ENCODE results near the gene EVC2.
"Not testable (repeated sequence)": the region's sequence is repeated elsewhere in the genome, so short reads cannot be mapped to it uniquely, and the experiment has no call there.

The EVC2 gene

GRCh38 chr4:5616331-5616950 lies 91.9 kb downstream of the EVC2 start:
- no peak for DNase-seq

DNA sequence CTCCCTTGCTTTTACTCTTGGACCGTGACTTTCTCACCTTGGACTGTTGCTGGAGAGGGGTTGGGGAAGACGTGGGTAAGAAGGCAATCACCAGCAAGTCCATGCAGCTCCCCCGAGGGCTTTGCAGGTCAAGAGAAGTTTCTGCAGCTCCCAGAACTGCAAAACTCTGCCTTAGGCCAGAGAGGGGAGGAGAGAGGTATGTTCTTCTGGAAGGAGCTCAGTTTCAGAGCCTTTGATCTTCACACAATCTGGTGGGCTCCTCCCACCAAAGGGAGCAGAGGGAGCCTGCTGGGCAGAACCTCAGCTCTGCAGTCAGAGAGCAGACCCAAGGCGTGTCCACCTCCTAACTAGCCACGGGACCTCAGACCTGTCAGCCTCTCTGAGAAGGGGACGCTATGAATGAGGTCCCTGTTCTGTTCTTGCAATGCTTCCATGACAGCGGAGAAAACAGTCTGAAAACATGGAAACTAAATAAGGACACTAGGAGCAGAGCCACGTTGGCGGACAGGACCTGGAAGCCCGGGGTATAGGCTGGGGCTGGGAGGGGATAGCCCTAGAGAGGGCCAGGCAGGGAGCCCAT lies 92.8 kb downstream of the EVC2 start:
- no peak for DNase-seq

- no peak for DNase-seq
Measured at GRCh38 chr4:5611750-5612149, 96.6 kb downstream of the EVC2 start.

GRCh38 chr4:5609306-5610007 lies 98.9 kb downstream of the EVC2 start:
- no peak for DNase-seq

GRCh38 chr4:5593828-5594227 lies 114.5 kb downstream of the EVC2 start:
- not testable (repeated sequence) for DNase-seq

DNA sequence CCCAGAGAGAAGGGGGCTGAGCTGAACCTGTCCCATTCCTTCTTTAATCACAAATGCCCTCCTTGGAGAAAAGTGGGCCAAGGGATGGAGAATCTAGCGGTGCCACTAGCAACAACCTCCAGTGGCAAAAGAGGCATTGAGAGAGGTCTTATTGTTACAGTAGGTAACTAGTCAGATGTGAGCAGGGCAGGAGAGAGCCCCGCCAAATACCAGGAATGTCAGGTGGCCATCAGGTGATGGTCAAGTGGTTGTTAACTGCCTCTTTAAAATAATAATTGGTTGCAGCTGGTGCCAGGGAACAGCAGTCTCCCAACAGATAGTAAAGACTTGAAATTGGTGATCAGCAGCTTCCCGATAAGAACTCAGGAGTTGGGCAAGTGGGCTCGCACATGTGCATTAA lies 116.1 kb downstream of the EVC2 start:
- DNase-seq, result no peak

GRCh38 chr4:5589495-5589894 lies 118.9 kb downstream of the EVC2 start:
- no peak for DNase-seq

DNA sequence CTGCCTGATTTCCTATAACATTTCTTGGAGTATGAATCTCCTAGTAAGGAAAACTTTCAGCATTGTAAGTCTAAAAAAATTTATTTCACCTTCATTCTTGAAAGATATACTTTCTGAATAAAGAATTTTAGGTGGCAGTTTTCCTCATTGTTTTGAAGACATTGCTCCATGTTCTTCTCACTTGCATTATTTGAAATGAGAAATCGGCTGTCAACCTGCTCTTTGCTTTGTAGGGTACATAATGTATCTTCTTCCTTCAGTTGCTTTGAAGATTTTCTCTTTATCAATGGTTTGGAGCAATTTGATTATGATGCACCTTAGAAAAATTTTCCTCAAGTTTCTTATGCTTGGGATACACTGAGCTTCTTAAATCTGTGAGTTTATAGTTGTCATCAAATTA lies 120.3 kb downstream of the EVC2 start:
- DNase-seq, result no peak

- no peak for DNase-seq
Measured at GRCh38 chr4:5575941-5576340, 132.4 kb downstream of the EVC2 start.

- DNase-seq, result no peak
Measured at GRCh38 chr4:5574386-5574785, 134.0 kb downstream of the EVC2 start.

DNA sequence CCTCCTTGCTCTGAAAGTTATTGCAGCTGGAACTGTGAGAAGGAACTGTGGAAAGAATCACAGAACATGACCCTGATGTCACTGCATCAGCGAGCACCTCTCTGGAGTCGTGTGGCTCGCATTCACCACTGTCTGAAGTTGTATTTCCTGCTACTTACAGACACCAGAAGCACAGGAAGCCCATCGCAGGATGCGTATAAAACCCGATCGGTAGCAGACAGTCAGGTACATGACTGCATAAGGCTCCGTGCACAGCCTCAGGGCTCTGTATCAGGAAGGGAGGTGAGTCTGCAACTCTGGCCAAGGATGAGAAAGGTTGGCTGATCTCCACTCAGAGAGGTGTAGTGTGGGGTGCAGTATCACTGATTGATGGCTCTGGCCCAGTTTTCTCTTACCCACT lies 134.4 kb downstream of the EVC2 start:
- DNase-seq, result no peak

- DNase-seq, result no peak
Measured at GRCh38 chr4:5572751-5573150, 135.6 kb downstream of the EVC2 start.

GRCh38 chr4:5572114-5572513 lies 136.2 kb downstream of the EVC2 start:
- DNase-seq, result no peak

DNA sequence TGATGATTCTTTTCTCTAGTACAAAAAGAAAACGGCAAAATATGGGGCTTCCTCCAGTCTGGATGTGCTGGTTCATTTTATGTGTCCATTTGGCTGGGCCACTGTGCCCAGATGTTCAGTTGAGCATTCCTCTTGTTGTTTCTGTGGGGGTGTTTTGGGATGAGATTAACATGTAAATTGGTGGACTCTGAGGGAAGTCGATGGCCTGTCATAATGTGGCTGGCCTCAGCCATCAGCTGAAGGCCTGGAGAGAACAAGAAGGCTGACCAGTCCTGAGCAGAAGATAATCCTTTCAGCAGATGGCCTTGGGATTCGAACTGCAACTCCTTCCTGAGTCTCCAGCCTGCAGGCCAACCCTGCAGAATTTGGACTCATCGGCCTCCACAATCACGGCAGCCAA lies 136.7 kb downstream of the EVC2 start:
- DNase-seq, result no peak

GRCh38 chr4:5569451-5569850 lies 138.9 kb downstream of the EVC2 start:
- no peak for DNase-seq

DNA sequence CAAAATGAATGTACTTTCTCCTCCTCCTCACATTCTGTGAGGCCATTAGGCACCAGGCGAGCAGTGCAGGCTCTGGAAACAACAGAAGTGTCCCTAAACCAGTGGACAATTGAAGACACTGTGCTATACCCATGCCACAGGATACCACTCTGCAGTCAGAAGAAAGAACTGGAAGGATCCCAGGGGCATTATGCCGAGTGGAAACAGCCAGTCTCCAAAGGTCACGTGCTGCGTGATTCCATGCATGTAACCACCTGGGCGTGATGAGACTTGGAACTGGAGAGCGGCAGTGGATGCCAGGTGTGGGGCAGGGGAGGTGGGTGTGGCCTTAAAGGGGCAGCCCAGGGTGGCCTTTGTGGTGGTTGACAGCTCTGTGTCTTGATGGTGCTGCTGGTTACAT lies 139.4 kb downstream of the EVC2 start:
- no peak for DNase-seq

GRCh38 chr4:5568336-5568735 lies 140.0 kb downstream of the EVC2 start:
- DNase-seq, result no peak

GRCh38 chr4:5566991-5567390 lies 141.4 kb downstream of the EVC2 start:
- DNase-seq, result no peak

DNA sequence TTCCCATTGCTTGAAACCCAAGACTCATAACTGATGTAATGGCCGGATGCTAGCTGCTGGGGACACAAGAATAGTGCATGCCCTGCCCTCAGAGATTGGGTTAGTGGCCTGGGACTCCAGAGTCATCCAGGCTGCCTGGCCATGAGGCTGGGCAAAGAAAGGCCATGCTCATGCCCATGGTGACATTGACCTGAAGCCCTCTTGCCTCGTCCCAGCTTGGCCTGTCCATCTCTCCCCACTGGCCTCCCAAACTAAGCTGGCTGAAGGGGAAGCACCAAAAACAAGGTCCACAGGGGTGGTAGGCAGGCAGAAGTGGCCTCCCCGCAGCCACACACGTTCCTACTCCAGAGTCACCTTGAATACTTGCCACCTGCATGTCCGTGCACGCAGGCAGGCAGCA lies 141.8 kb downstream of the EVC2 start:
- DNase-seq, result no peak

- no peak for DNase-seq
Measured at GRCh38 chr4:5563856-5564255, 144.5 kb downstream of the EVC2 start.

- DNase-seq, result no peak
Measured at GRCh38 chr4:5562476-5562875, 145.9 kb downstream of the EVC2 start.

GRCh38 chr4:5561286-5561685 lies 147.1 kb downstream of the EVC2 start:
- DNase-seq, result no peak

GRCh38 chr4:5558502-5558901 lies 149.9 kb downstream of the EVC2 start:
- DNase-seq, result no peak

DNA sequence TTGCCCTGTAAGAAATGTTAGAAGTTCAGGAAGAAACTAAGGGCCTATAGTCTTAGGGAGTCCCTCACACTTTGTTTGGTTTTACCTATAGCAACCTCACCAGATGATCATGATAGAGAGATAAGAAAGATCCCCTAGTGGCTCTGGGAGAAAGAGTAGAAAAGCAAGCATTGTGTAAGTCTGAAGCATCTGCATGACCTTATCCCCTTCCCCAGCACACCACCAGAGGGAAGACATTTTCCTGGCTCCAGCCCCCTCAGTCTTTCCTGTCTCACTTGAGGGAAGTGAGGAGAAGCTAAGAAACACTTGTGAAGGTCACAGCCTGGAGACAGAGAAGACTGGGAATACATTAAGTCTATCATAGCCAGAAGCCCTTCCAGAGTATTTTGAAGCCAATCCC lies 154.0 kb downstream of the EVC2 start:
- no peak for DNase-seq

GRCh38 chr4:5553801-5554200 lies 154.6 kb downstream of the EVC2 start:
- DNase-seq, result no peak
